Type B pancreatic cell (in vitro differentiated cells): Measurements from ENCODE around the gene KLHL26. TPM values are rescaled to one million over a fixed set of nuclear protein-coding genes. Genes with fewer than 3 reads are reported as not detected.

Experiments
- DNase-seq: peaks from one replicate; pipeline ENCODE4 v3.0.0; 2021; ENCODE audit warnings: mixed read lengths; ENCODE audit not compliant: unreplicated experiment; ENCODE audit errors: extremely low spot score
- H3K27ac Mint-ChIP-seq: 2 replicates; pipeline ENCODE4 v1.8.0; 2021; ENCODE audit warnings: mild to moderate bottlenecking, mixed read lengths
- H3K27me3 Mint-ChIP-seq: 2 replicates; pipeline ENCODE4 v1.8.0; 2021; ENCODE audit warnings: mixed read lengths
- H3K36me3 Mint-ChIP-seq: 2 replicates; pipeline ENCODE4 v1.8.0; 2021; ENCODE audit warnings: mixed read lengths
- H3K4me1 Mint-ChIP-seq: one replicate; pipeline ENCODE4 v1.8.0; 2021; ENCODE audit warnings: mixed read lengths; ENCODE audit not compliant: unreplicated experiment
- H3K4me3 Mint-ChIP-seq: 2 replicates; pipeline ENCODE4 v1.8.0; 2021; ENCODE audit warnings: mild to moderate bottlenecking, mixed read lengths
- H3K9me3 Mint-ChIP-seq: 2 replicates; pipeline ENCODE4 v1.8.0; 2021; ENCODE audit warnings: mixed read lengths
- total RNA-seq: library from RNA; stranded (reverse); gene quantifications from 2 replicates; pipeline ENCODE4 v1.2.1, GENCODE V29; 2021; ENCODE audit warnings: low replicate concordance
- TF ChIP-seq, protein P1 (sequence below): fragments of 200-600 bp; sonication (generic); conservative IDR thresholded peaks from 2 replicates; pipeline ENCODE4 v1.5.0; 2021; ENCODE audit warnings: antibody characterized with exemption, mild to moderate bottlenecking

KLHL26 gene
- total RNA-seq, 1 donor from 2014 or later, result 11.1 TPM

DNA sequence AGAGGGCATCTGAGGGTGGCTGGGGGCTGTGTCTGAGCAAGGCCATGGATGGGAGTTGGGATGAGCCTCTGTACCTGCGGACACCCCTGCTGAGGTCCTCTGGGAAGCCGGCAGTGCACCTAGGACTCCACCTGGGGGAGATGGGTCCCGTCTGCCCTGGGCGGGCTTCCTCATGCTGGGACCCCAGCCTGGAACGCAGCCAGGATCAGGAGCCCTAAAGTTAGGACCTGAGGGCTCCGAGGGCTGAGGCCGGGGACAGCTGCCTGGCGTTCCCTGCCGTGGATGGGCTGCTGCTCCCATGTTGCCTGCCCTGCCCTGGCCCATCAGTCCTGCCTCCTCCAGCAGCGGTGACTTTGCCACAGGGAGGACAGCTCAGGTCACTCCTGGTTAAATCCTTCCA, 72.7 kb downstream of the KLHL26 start:
- H3K4me3 Mint-ChIP-seq, result no peak overlapping the region
- H3K27me3 Mint-ChIP-seq, result no peaks in the 10 kb centered on the region

DNA sequence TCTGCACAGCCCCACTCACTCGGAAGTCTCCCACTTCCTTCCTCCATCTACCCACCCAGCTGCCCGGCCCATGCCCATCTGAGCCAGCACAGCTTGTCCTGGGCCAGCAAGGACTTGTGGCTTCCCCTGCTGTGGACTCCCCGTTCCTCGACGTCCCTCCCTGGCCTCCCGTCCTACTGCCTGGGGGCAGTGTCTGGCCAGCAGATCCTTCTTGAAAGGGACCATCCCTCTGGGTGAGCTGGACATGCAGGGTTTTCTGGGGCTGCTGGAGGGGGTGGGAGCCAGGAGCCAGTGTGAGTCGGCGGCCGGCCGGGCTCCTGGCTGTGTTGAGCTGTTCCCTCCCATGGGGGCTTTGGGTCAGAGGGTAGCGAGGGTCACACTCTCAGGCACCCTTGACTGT, 73.4 kb downstream of the KLHL26 start:
- no peaks in the 10 kb centered on the region for H3K27me3 Mint-ChIP-seq
- H3K27ac Mint-ChIP-seq, result no peak overlapping the region
- no peaks in the 10 kb centered on the region for H3K36me3 Mint-ChIP-seq
- no peaks in the 10 kb centered on the region for H3K9me3 Mint-ChIP-seq
- H3K4me3 Mint-ChIP-seq, result no peak overlapping the region
- TF ChIP-seq, protein P1, sequence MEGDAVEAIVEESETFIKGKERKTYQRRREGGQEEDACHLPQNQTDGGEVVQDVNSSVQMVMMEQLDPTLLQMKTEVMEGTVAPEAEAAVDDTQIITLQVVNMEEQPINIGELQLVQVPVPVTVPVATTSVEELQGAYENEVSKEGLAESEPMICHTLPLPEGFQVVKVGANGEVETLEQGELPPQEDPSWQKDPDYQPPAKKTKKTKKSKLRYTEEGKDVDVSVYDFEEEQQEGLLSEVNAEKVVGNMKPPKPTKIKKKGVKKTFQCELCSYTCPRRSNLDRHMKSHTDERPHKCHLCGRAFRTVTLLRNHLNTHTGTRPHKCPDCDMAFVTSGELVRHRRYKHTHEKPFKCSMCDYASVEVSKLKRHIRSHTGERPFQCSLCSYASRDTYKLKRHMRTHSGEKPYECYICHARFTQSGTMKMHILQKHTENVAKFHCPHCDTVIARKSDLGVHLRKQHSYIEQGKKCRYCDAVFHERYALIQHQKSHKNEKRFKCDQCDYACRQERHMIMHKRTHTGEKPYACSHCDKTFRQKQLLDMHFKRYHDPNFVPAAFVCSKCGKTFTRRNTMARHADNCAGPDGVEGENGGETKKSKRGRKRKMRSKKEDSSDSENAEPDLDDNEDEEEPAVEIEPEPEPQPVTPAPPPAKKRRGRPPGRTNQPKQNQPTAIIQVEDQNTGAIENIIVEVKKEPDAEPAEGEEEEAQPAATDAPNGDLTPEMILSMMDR, result no peak
- H3K4me1 Mint-ChIP-seq, result peaks cover 5% of the 10 kb centered on the region
- no peak for DNase-seq

More for the DNA sequence above, 72.7 kb downstream of the KLHL26 start:
- TF ChIP-seq, protein P1, result no peak
- Mint-ChIP-seq H3K27ac (no peak overlapping the region), H3K36me3 (no peaks in the 10 kb centered on the region), H3K4me1 (peaks cover 5% of the 10 kb centered on the region), H3K9me3 (no peaks in the 10 kb centered on the region)
- DNase-seq, result no peak

DNA sequence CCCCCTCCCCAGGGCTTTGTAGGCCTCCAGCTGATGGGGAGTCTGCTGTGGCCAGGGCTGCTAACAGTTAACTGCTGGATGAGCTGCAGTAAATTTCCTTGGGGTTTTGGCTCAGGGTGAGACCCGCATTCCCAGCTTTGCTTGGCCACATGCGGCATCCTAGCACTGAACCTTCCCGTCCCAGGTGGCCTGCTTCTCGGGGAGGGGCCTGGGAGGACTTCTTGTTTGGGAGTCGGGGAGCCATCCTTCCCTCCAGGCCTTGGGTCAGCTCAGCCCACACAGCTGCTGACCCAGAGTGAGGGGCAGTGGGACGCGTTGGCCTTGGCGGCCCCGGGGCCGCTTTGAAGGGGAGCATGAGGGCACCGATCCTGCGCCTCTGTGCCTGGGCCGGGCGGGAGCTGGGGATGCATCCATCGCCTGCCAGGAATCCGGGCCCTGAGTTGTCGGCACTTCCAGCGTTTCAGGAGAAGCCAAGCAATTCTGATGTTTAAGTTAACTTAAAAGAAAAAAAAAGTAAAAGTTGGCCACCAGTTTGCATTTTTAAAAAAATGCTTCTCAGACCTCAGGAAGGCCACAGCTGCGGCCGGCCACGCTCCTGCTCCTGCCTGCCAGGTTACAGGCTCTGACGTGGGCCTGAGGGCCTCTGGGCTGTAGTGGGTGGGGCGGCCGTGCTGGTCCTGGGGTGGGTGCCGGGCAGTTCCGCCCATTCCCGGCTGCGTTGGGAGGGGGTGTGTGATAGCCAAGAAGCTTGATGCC, 74.3 kb downstream of the KLHL26 start:
- TF ChIP-seq, protein P1, result no peak
- Mint-ChIP-seq H3K9me3 (no peaks in the 10 kb centered on the region), H3K4me3 (no peak overlapping the region), H3K36me3 (no peaks in the 10 kb centered on the region), H3K27me3 (no peaks in the 10 kb centered on the region), H3K27ac (no peak overlapping the region), H3K4me1 (peaks cover 5% of the 10 kb centered on the region)
- DNase-seq, result no peak

DNA sequence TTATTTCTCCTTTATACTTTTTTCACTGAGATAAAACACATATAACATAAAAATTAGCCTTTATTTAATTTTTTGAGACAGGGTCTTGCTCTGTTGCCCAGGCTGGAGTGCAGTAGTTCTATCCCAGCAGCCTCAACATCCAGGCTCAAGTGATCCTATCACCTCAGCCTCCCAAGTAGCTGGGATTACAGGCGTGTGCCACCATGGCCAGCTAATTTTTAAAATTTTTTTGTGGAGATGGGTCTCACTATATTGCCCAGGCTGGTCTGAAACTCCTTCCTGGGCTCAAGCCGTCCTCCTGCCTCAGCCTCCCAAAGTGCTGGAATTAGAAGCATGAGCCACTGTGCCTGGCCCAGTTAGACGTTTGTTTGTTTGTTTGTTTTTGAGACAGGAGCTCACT, 75.1 kb downstream of the KLHL26 start:
- DNase-seq, result no peak
- peaks cover 10% of the 10 kb centered on the region for H3K4me1 Mint-ChIP-seq
- no peak overlapping the region for H3K4me3 Mint-ChIP-seq
- H3K27me3 Mint-ChIP-seq, result no peaks in the 10 kb centered on the region
- no peaks in the 10 kb centered on the region for H3K36me3 Mint-ChIP-seq
- H3K9me3 Mint-ChIP-seq, result no peaks in the 10 kb centered on the region
- TF ChIP-seq, protein P1, result no peak
- H3K27ac Mint-ChIP-seq, result no peak overlapping the region

DNA sequence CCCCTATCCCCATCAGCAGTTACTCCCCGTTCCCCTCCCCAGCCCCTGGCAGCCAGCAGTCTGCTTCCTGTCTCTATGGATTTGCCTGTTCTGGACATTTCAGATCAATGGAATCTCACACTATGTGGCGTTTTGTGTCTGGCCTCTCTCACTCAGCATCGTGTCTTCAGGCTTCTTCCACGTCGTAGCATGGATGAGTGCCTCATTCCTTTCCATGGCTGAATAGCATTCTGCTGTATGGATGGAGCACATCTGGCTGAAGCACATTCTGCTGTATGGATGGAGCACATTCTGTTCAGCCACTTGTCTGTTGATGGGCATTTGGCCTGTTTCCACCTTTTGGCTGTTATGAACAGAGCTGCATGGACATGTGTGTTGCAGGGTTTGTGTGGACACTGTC, 76.2 kb downstream of the KLHL26 start:
- no peaks in the 10 kb centered on the region for H3K27me3 Mint-ChIP-seq
- H3K27ac Mint-ChIP-seq, result no peak overlapping the region
- no peak for DNase-seq
- H3K4me3 Mint-ChIP-seq, result no peak overlapping the region
- H3K9me3 Mint-ChIP-seq, result no peaks in the 10 kb centered on the region
- no peaks in the 10 kb centered on the region for H3K36me3 Mint-ChIP-seq
- TF ChIP-seq, protein P1, result no peak
- peaks cover 14% of the 10 kb centered on the region for H3K4me1 Mint-ChIP-seq
